ENCODE results near the gene COL1A2.

The COL1A2 gene

GRCh38 chr7:94394437-94395140 is at the start of gene COL1A2:
TSS of gene COL1A2 (plus strand) at chr7:94394895. CDS start at chr7:94395032, 137 bp downstream.
- H3F3A ChIP-seq (ENCODE audit: insufficient read depth, low read length), result no peaks in the 10 kb centered on the region
- H4K20me1 ChIP-seq (ENCODE audit: insufficient read depth, low read length), result no peaks in the 10 kb centered on the region
- no peaks in the 10 kb centered on the region for H3K36me3 ChIP-seq (replicated peaks; ENCODE audit: insufficient read depth, low read length)
- H3K4me3 ChIP-seq (ENCODE audit: low read length), result no peak within 1 kb of the TSS
- no peaks in the 10 kb centered on the region for H3K9me3 ChIP-seq (replicated peaks; ENCODE audit: insufficient read depth, low read length)
- no peak within 1 kb of the TSS for H3K27ac ChIP-seq (ENCODE audit: low read length)
- H3K27me3 ChIP-seq (replicated peaks; ENCODE audit: insufficient read depth, low read length), result no peaks in the 10 kb centered on the region
- no peak for DNase-seq
- H3K4me1 ChIP-seq (ENCODE audit: low read length), result 0 out of 2 replicates have a peak, but pooled peaks cover 4% of the 10 kb centered on the region
- H3K9me2 ChIP-seq (replicated peaks; ENCODE audit: insufficient read depth, low read length), result no peaks in the 10 kb centered on the region
- H2AFZ ChIP-seq (ENCODE audit: low read length), result 0 out of 2 replicates have a peak within 1 kb of the TSS, but pooled peaks have one; percentile 31
- peak within 1 kb of the TSS; percentile 5; the same call in 1 of the 2 replicates for H3K4me2 ChIP-seq (ENCODE audit: low read depth, low read length)
- no peaks in the 10 kb centered on the region for H3K79me2 ChIP-seq (ENCODE audit: low read length)
- no peak within 1 kb of the TSS for H3K9ac ChIP-seq (ENCODE audit: low read length)
- TF ChIP-seq EZH2 (optimal IDR thresholded peaks at IDR 0.05; ENCODE audit: low read depth, low read length), result no peak
- TF ChIP-seq, protein P1, sequence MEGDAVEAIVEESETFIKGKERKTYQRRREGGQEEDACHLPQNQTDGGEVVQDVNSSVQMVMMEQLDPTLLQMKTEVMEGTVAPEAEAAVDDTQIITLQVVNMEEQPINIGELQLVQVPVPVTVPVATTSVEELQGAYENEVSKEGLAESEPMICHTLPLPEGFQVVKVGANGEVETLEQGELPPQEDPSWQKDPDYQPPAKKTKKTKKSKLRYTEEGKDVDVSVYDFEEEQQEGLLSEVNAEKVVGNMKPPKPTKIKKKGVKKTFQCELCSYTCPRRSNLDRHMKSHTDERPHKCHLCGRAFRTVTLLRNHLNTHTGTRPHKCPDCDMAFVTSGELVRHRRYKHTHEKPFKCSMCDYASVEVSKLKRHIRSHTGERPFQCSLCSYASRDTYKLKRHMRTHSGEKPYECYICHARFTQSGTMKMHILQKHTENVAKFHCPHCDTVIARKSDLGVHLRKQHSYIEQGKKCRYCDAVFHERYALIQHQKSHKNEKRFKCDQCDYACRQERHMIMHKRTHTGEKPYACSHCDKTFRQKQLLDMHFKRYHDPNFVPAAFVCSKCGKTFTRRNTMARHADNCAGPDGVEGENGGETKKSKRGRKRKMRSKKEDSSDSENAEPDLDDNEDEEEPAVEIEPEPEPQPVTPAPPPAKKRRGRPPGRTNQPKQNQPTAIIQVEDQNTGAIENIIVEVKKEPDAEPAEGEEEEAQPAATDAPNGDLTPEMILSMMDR (IDR thresholded peaks at IDR 0.05; ENCODE audit: low read length), result no peak
- no peak for TF ChIP-seq EZH2phosphoT487 (IDR thresholded peaks at IDR 0.05; ENCODE audit: low read length)

DNA sequence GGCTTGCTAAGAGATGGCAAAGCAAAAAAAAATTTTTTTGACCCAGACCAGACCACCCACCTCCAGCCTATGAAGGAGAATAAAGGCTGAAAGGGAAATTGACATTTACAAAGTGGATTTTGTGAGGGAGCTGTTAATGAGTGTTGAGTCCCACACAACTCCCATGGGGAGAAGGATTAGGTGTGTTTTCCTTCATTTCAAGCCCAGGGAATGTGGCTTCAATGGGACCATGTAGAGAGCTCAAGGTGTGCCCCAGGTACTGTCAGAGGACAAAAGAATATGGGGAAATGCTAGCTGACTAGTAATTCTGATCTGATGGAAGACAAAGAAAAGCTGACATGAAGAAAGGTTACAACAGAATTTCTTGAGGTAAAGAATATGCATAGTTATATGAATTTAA is 48.8 kb upstream of the COL1A2 start:
- no peak for DNase-seq
- no peaks in the 10 kb centered on the region for H3K36me3 ChIP-seq (replicated peaks; ENCODE audit: insufficient read depth, low read length)
- no peak overlapping the region for H2AFZ ChIP-seq (ENCODE audit: low read length)
- H3K9me3 ChIP-seq (replicated peaks; ENCODE audit: insufficient read depth, low read length), result no peaks in the 10 kb centered on the region
- H3K27me3 ChIP-seq (replicated peaks; ENCODE audit: insufficient read depth, low read length), result no peaks in the 10 kb centered on the region
- no peaks in the 10 kb centered on the region for H4K20me1 ChIP-seq (ENCODE audit: insufficient read depth, low read length)
- no peak overlapping the region for H3K4me2 ChIP-seq (ENCODE audit: low read depth, low read length)
- no peaks in the 10 kb centered on the region for H3K4me1 ChIP-seq (ENCODE audit: low read length)
- H3K4me3 ChIP-seq (ENCODE audit: low read length), result no peak overlapping the region
- H3K27ac ChIP-seq (ENCODE audit: low read length), result no peak overlapping the region
- TF ChIP-seq, protein P1 (IDR thresholded peaks at IDR 0.05; ENCODE audit: low read length), result no peak
- TF ChIP-seq EZH2phosphoT487 (IDR thresholded peaks at IDR 0.05; ENCODE audit: low read length) (no peak), EZH2 (optimal IDR thresholded peaks at IDR 0.05; ENCODE audit: low read depth, low read length) (no peak)
- H3F3A ChIP-seq (ENCODE audit: insufficient read depth, low read length), result no peaks in the 10 kb centered on the region
- H3K9ac ChIP-seq (ENCODE audit: low read length), result no peak overlapping the region
- no peaks in the 10 kb centered on the region for H3K9me2 ChIP-seq (replicated peaks; ENCODE audit: insufficient read depth, low read length)
- H3K79me2 ChIP-seq (ENCODE audit: low read length), result no peaks in the 10 kb centered on the region

GRCh38 chr7:94348142-94348541 is 46.6 kb upstream of the COL1A2 start:
- no peak overlapping the region for H2AFZ ChIP-seq (ENCODE audit: low read length)
- H3K4me1 ChIP-seq (ENCODE audit: low read length), result no peaks in the 10 kb centered on the region
- no peak overlapping the region for H3K4me2 ChIP-seq (ENCODE audit: low read depth, low read length)
- no peaks in the 10 kb centered on the region for H3K27me3 ChIP-seq (replicated peaks; ENCODE audit: insufficient read depth, low read length)
- DNase-seq, result no peak
- H3K4me3 ChIP-seq (ENCODE audit: low read length), result no peak overlapping the region
- H3K9me2 ChIP-seq (replicated peaks; ENCODE audit: insufficient read depth, low read length), result no peaks in the 10 kb centered on the region
- no peaks in the 10 kb centered on the region for H3F3A ChIP-seq (ENCODE audit: insufficient read depth, low read length)
- H3K9me3 ChIP-seq (replicated peaks; ENCODE audit: insufficient read depth, low read length), result no peaks in the 10 kb centered on the region
- no peak overlapping the region for H3K9ac ChIP-seq (ENCODE audit: low read length)
- H3K27ac ChIP-seq (ENCODE audit: low read length), result no peak overlapping the region
- no peaks in the 10 kb centered on the region for H4K20me1 ChIP-seq (ENCODE audit: insufficient read depth, low read length)
- TF ChIP-seq, protein P1 (IDR thresholded peaks at IDR 0.05; ENCODE audit: low read length), result no peak
- TF ChIP-seq EZH2phosphoT487 (IDR thresholded peaks at IDR 0.05; ENCODE audit: low read length) (no peak), EZH2 (optimal IDR thresholded peaks at IDR 0.05; ENCODE audit: low read depth, low read length) (no peak)
- H3K79me2 ChIP-seq (ENCODE audit: low read length), result no peaks in the 10 kb centered on the region
- H3K36me3 ChIP-seq (replicated peaks; ENCODE audit: insufficient read depth, low read length), result no peaks in the 10 kb centered on the region

Measured in MM.1S (cell line).